ENCODE data around the gene SLC9A9.

Gene SLC9A9

GRCh38 chr3:143382816-143383215 lies 465.5 kb downstream of the SLC9A9 start:
- DNase-seq = no peak

GRCh38 chr3:143380449-143380848 lies 467.8 kb downstream of the SLC9A9 start:
- peak; percentile 32 for DNase-seq

GRCh38 chr3:143375698-143376097 lies 472.6 kb downstream of the SLC9A9 start:
- DNase-seq = no peak

GRCh38 chr3:143367171-143367570 lies 481.1 kb downstream of the SLC9A9 start:
- DNase-seq = no peak

GRCh38 chr3:143366672-143367071 lies 481.6 kb downstream of the SLC9A9 start:
- DNase-seq = no peak

GRCh38 chr3:143363949-143364348 lies 484.3 kb downstream of the SLC9A9 start:
- no peak for DNase-seq

GRCh38 chr3:143363276-143363675 lies 485.0 kb downstream of the SLC9A9 start:
- no peak for DNase-seq

- DNase-seq = no peak
Measured at GRCh38 chr3:143362115-143362991, 485.9 kb downstream of the SLC9A9 start.

- no peak for DNase-seq
Measured at GRCh38 chr3:143361589-143361988, 486.7 kb downstream of the SLC9A9 start.

GRCh38 chr3:143360244-143360643 lies 488.0 kb downstream of the SLC9A9 start:
- no peak for DNase-seq

GRCh38 chr3:143358793-143359491 lies 489.3 kb downstream of the SLC9A9 start:
- DNase-seq = peak; percentile 84

GRCh38 chr3:143358155-143358792 lies 490.0 kb downstream of the SLC9A9 start:
- peak; percentile 58 for DNase-seq

GRCh38 chr3:143357700-143358099 lies 490.6 kb downstream of the SLC9A9 start:
- no peak for DNase-seq

GRCh38 chr3:143356839-143357238 lies 491.4 kb downstream of the SLC9A9 start:
- no peak for DNase-seq

- DNase-seq = no peak
Measured at GRCh38 chr3:143354342-143354741, 493.9 kb downstream of the SLC9A9 start.

GRCh38 chr3:143352850-143353550 lies 495.3 kb downstream of the SLC9A9 start:
- DNase-seq = no peak

- DNase-seq = no peak
Measured at GRCh38 chr3:143351895-143352608, 496.2 kb downstream of the SLC9A9 start.

GRCh38 chr3:143351354-143351753 lies 496.9 kb downstream of the SLC9A9 start:
- no peak for DNase-seq

GRCh38 chr3:143349455-143349854 lies 498.8 kb downstream of the SLC9A9 start:
- DNase-seq = no peak

GRCh38 chr3:143348486-143349327 lies 499.6 kb downstream of the SLC9A9 start:
- DNase-seq = no peak

GRCh38 chr3:143344516-143345165 lies 503.6 kb downstream of the SLC9A9 start:
- DNase-seq = no peak
